ENCODE data around the gene TMX4.

Gene TMX4

GRCh38 chr20:8008733-8009132, 10.8 kb downstream of the TMX4 start:
- no peak for FAIRE-seq
- TF ChIP-seq TAF1 (IDR thresholded peaks at IDR 0.05; ENCODE audit: borderline replicate concordance, low read depth, low read length) (no peak), POLR2A (IDR thresholded peaks at IDR 0.05; ENCODE audit: low read depth, low read length) (no peak), POLR2AphosphoS5 (IDR thresholded peaks at IDR 0.05; ENCODE audit: low read depth, low read length) (no peak)
- DNase-seq (ENCODE audit: insufficient read length) = no peak

- no peak for DNase-seq (ENCODE audit: insufficient read length)
- TF ChIP-seq TAF1 (IDR thresholded peaks at IDR 0.05; ENCODE audit: borderline replicate concordance, low read depth, low read length) = no peak
- no peak for TF ChIP-seq POLR2AphosphoS5 (IDR thresholded peaks at IDR 0.05; ENCODE audit: low read depth, low read length)
- no peak for FAIRE-seq
These were observed 12.1 kb downstream of the TMX4 start for GRCh38 chr20:8007490-8007889.

GRCh38 chr20:8005575-8006366, 13.8 kb downstream of the TMX4 start:
- DNase-seq (ENCODE audit: insufficient read length) (no peak), FAIRE-seq (no peak)
- no peak for TF ChIP-seq POLR2A (IDR thresholded peaks at IDR 0.05; ENCODE audit: low read depth, low read length)
- TF ChIP-seq POLR2AphosphoS5 (IDR thresholded peaks at IDR 0.05; ENCODE audit: low read depth, low read length) = no peak
- TF ChIP-seq TAF1 (IDR thresholded peaks at IDR 0.05; ENCODE audit: borderline replicate concordance, low read depth, low read length) = no peak

GRCh38 chr20:8005033-8005432, 14.5 kb downstream of the TMX4 start:
- FAIRE-seq = no peak
- no peak for DNase-seq (ENCODE audit: insufficient read length)
- no peak for TF ChIP-seq POLR2AphosphoS5 (IDR thresholded peaks at IDR 0.05; ENCODE audit: low read depth, low read length)
- TF ChIP-seq POLR2A (IDR thresholded peaks at IDR 0.05; ENCODE audit: low read depth, low read length) = no peak
- no peak for TF ChIP-seq TAF1 (IDR thresholded peaks at IDR 0.05; ENCODE audit: borderline replicate concordance, low read depth, low read length)

- FAIRE-seq (no peak), DNase-seq (ENCODE audit: insufficient read length) (no peak)
- TF ChIP-seq POLR2A (IDR thresholded peaks at IDR 0.05; ENCODE audit: low read depth, low read length) = no peak
- no peak for TF ChIP-seq TAF1 (IDR thresholded peaks at IDR 0.05; ENCODE audit: borderline replicate concordance, low read depth, low read length)
- no peak for TF ChIP-seq POLR2AphosphoS5 (IDR thresholded peaks at IDR 0.05; ENCODE audit: low read depth, low read length)
These were observed 17.5 kb downstream of the TMX4 start for GRCh38 chr20:8002056-8002455.

GRCh38 chr20:8000796-8001195, 18.8 kb downstream of the TMX4 start:
- DNase-seq (ENCODE audit: insufficient read length) (no peak), FAIRE-seq (no peak)
- no peak for TF ChIP-seq POLR2AphosphoS5 (IDR thresholded peaks at IDR 0.05; ENCODE audit: low read depth, low read length)

GRCh38 chr20:7996898-7997297, 22.7 kb downstream of the TMX4 start:
- DNase-seq (ENCODE audit: insufficient read length) (no peak), FAIRE-seq (no peak)

GRCh38 chr20:7994809-7995208, 24.8 kb downstream of the TMX4 start:
- FAIRE-seq (no peak), DNase-seq (ENCODE audit: insufficient read length) (no peak)
- TF ChIP-seq TAF1 (IDR thresholded peaks at IDR 0.05; ENCODE audit: borderline replicate concordance, low read depth, low read length) (no peak), POLR2AphosphoS5 (IDR thresholded peaks at IDR 0.05; ENCODE audit: low read depth, low read length) (no peak), POLR2A (IDR thresholded peaks at IDR 0.05; ENCODE audit: low read depth, low read length) (no peak)

More at GRCh38 chr20:7996898-7997297, 22.7 kb downstream of the TMX4 start:
- no peak for TF ChIP-seq POLR2AphosphoS5 (IDR thresholded peaks at IDR 0.05; ENCODE audit: low read depth, low read length)
- no peak for TF ChIP-seq POLR2A (IDR thresholded peaks at IDR 0.05; ENCODE audit: low read depth, low read length)
- no peak for TF ChIP-seq TAF1 (IDR thresholded peaks at IDR 0.05; ENCODE audit: borderline replicate concordance, low read depth, low read length)

GRCh38 chr20:7993703-7994102, 25.9 kb downstream of the TMX4 start:
- DNase-seq (ENCODE audit: insufficient read length) (no peak), FAIRE-seq (no peak)
- TF ChIP-seq TAF1 (IDR thresholded peaks at IDR 0.05; ENCODE audit: borderline replicate concordance, low read depth, low read length) (no peak), POLR2A (IDR thresholded peaks at IDR 0.05; ENCODE audit: low read depth, low read length) (no peak)

GRCh38 chr20:7993238-7993637, 26.3 kb downstream of the TMX4 start:
- FAIRE-seq (no peak), DNase-seq (ENCODE audit: insufficient read length) (no peak)
- TF ChIP-seq POLR2A (IDR thresholded peaks at IDR 0.05; ENCODE audit: low read depth, low read length) = no peak
- no peak for TF ChIP-seq TAF1 (IDR thresholded peaks at IDR 0.05; ENCODE audit: borderline replicate concordance, low read depth, low read length)
- no peak for TF ChIP-seq POLR2AphosphoS5 (IDR thresholded peaks at IDR 0.05; ENCODE audit: low read depth, low read length)

GRCh38 chr20:7990385-7990784, 29.2 kb downstream of the TMX4 start:
- no peak for DNase-seq (ENCODE audit: insufficient read length)
- no peak for FAIRE-seq
- TF ChIP-seq TAF1 (IDR thresholded peaks at IDR 0.05; ENCODE audit: borderline replicate concordance, low read depth, low read length) = no peak
- no peak for TF ChIP-seq POLR2AphosphoS5 (IDR thresholded peaks at IDR 0.05; ENCODE audit: low read depth, low read length)
- no peak for TF ChIP-seq POLR2A (IDR thresholded peaks at IDR 0.05; ENCODE audit: low read depth, low read length)

- DNase-seq (ENCODE audit: insufficient read length) = no peak
- FAIRE-seq = no peak
- no peak for TF ChIP-seq POLR2AphosphoS5 (IDR thresholded peaks at IDR 0.05; ENCODE audit: low read depth, low read length)
- TF ChIP-seq TAF1 (IDR thresholded peaks at IDR 0.05; ENCODE audit: borderline replicate concordance, low read depth, low read length) = no peak
- no peak for TF ChIP-seq POLR2A (IDR thresholded peaks at IDR 0.05; ENCODE audit: low read depth, low read length)
These were observed 30.2 kb downstream of the TMX4 start for GRCh38 chr20:7989379-7989778.
